GM12872 (cell line): ENCODE measurements around the gene TMEM263.

Source experiments
- TF ChIP-seq, protein P1 (sequence below): IDR thresholded peaks from 3 replicates; pipeline ENCODE4 v1.5.1; 2011; ENCODE audit warnings: low read depth, mild to moderate bottlenecking, low read length, moderate library complexity; ENCODE audit not compliant: insufficient read depth

TMEM263 gene

DNA sequence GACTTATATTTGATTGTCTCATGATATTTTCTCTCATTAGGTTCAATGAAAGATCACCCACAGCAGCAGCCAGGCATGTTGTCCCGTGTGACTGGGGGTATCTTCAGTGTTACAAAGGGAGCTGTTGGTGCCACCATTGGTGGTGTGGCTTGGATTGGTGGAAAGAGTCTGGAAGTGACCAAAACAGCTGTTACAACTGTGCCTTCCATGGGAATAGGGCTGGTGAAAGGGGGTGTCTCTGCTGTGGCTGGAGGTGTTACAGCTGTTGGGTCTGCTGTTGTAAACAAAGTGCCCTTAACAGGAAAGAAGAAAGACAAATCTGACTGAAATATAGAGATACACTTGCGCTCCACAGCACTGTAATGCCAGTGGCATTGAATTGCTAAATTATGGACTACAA is 15.4 kb downstream of the TMEM263 start:
- TF ChIP-seq, protein P1, sequence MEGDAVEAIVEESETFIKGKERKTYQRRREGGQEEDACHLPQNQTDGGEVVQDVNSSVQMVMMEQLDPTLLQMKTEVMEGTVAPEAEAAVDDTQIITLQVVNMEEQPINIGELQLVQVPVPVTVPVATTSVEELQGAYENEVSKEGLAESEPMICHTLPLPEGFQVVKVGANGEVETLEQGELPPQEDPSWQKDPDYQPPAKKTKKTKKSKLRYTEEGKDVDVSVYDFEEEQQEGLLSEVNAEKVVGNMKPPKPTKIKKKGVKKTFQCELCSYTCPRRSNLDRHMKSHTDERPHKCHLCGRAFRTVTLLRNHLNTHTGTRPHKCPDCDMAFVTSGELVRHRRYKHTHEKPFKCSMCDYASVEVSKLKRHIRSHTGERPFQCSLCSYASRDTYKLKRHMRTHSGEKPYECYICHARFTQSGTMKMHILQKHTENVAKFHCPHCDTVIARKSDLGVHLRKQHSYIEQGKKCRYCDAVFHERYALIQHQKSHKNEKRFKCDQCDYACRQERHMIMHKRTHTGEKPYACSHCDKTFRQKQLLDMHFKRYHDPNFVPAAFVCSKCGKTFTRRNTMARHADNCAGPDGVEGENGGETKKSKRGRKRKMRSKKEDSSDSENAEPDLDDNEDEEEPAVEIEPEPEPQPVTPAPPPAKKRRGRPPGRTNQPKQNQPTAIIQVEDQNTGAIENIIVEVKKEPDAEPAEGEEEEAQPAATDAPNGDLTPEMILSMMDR = no peak

DNA sequence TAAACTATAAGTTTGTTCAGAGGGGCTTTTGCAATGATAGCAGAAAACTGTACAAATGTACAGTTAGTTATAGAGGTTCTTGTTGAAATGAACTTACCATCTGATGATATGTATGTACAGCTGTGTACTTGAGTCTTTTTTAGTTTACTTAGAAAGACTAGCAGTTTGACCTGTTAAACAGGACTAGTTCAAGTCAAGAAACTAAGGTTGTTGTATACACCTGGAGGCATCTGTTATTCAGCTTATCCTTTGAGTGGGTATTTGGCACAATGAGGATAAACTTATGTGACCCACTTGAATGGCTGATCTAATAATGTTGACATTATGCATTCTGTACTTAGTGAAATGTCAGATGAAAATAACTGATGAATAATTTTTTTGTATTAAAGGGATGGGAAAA is 17.8 kb downstream of the TMEM263 start:
- TF ChIP-seq, protein P1 = no peak

DNA sequence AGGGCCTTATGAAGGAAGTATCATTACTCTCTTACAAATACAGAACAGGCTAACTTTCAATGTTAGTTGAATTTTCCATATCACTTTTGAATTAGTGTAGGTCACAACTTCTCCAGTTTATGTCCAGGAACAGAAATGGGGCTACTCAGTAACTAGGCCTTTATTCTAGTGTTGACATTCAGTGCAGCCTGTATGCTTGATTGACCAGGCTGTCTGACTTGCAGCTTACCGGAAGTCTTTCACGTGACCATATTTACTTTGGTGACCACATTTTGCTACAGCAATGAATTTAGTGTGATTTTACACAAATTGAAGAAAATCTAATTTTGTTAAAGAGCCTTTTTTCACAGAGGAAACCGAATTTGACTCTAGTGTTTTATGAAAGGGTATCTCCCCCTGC is 18.8 kb downstream of the TMEM263 start:
- TF ChIP-seq, protein P1 = no peak

DNA sequence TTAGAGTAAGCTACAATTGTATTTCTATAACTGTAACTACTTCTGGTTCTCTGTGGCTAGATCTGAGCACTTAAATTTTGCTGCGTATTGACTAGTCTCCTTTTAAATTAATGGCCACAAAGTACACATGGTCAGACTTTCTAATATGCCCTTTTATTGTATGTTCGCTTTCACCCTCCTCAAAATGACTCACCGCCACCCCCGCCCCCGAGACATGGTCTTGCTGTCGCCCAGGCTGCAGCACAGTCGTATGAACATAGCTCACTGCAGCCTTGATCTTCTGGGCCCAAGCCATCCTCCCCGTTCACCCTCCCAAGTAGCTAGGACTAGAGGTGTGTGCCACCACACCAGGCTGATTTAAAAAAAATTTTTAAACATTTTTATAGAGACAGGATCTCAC is 19.4 kb downstream of the TMEM263 start:
- TF ChIP-seq, protein P1 = no peak

DNA sequence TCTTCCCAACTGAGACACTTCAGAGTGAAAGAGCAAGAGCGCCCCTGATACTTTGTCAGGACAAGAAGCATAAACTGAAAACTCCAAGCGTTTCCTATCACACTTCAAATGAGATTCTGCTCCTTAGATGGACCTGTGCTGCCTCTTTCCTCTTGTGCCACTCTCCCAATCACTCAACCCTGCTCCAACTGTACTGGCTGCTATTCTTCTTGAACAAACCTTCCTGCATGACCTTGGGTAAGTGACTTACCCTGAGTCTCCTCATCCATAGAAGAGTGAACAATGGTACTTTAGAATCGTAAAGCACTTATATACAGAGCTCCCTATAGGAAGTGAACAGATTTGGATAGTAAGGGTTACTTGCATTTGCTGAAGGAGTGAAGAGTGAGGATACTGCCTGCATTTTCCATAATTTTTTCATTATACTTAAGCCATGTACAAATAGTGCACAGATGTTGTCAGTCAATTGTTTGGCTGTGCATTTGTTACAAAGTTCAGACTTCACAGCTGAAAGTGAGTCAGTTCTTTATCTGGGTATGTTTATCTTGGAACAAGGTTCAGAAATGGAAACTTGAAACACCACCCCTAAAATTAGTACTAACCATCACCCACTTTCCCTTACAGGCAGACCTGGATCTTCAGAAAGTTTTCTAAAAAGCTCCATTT is 20.4 kb downstream of the TMEM263 start:
- TF ChIP-seq, protein P1 = no peak

DNA sequence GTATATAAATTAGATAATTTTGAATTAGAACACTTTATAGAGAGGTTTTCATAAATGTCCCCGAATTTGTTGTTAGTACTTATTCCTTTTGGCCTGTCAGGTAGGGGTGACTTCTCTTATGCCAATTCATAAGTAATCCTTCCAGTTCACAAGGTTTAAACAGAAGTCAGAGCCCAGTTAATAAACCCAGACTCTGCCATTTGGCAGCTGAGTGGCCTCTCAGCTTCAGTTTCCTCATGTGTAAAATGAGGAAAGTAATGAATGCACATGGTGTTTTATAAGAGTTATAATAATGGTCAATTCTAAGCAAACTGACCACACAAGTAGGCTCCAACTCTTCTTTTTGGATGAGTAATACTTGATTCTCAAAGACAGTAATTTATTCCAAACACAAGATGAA is 21.0 kb downstream of the TMEM263 start:
- TF ChIP-seq, protein P1 = no peak

DNA sequence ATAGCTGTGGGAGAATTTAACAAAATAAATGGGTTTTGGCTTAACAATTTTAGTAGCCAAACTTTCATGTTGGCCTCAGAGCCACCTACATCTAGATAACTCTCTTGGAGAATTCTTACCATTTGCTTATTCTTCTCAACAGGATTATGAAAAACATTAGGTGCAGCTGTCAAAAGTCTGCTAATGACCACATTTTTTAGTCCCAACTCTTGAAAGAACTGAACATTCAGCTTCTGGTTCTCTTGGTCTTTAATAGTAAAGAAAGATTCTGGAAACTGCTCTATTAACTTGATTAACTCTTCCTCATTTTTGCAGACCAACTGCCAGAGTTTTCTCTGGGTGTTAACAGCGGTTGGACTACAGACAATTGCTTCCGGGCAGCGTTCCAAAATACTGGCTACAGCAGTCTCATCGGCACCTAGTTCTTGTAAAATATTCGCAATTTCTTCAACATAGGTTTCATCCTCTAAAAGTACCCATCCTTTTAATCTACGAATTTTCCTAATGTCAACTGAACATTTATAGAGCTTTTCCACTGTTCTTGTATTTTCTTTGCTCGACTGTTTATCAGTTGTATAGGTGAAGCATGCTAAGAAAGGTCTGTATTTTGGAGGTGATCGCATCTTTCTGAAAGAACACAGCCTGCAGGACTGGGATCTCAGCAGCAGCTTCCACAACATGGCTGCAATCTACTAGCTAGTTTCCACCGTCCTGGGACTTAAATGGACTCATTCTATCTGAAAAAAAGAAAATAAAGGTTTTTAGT is 22.5 kb downstream of the TMEM263 start:
- TF ChIP-seq, protein P1 = no peak
